ENCODE results near the gene LARGE1. TPM values are rescaled to one million over a fixed set of nuclear protein-coding genes. Genes with fewer than 3 reads are reported as not detected.

Gene LARGE1
- total and polyA plus RNA-seq, 2 of the 13 experiments (the other 11 are each of a cell fraction or from before 2014, with no cell fraction given) = 8.4 to 11.0 TPM

GRCh38 chr22:33393432-33393831 is 526.8 kb downstream of the LARGE1 start:
- Histone ChIP-seq H3K27me3 (ENCODE audit: control insufficient read depth in 1 of 2, insufficient read depth in 2 of 2, low read length in 2 of 2) (no peaks in the 10 kb centered on the region), H3K9me3 (ENCODE audit: low read length) (no peaks in the 10 kb centered on the region), H4K20me1 (ENCODE audit: insufficient read depth, low read length) (no peaks in the 10 kb centered on the region), H3K27ac (ENCODE audit: extremely low read length, insufficient read depth, low read length) (peak overlapping the region; percentile 64), H3K79me2 (ENCODE audit: insufficient read depth, low read length) (no peaks in the 10 kb centered on the region), H2AFZ (ENCODE audit: low read length) (no peak overlapping the region), H3K9ac (ENCODE audit: insufficient read depth, low read depth, low read length) (no peak overlapping the region), H3K4me3 (replicated peaks in 1 of 3; ENCODE audit: insufficient read depth in 1 of 3, low read depth in 2 of 3, low read length in 3 of 3) (0 out of 6 replicates have a peak overlapping the region, but pooled peaks of 1 of the 3 experiments have one; percentile 4), H3K36me3 (replicated peaks in 1 of 2; ENCODE audit: control insufficient read depth in 1 of 2, insufficient read depth in 2 of 2, low read length in 2 of 2) (no peaks in the 10 kb centered on the region), H3K4me2 (ENCODE audit: low read depth, low read length) (peak overlapping the region; percentile 68), H3K4me1 (ENCODE audit: insufficient read depth, low read length) (peaks cover 46% of the 10 kb centered on the region)
- 6% methylated on average over 6 of the region's 6 CpGs for WGBS (ENCODE audit: low lambda C conversion rate)
- ChIA-PET CTCF (ENCODE audit: low intra/inter-chr PET ratio, low total read pairs) (no interaction called here), POLR2A (interaction anchor here (1.1 to 1.9 kb wide), 2 partner anchors 58 to 147 kb away, joined by 3 to 6 read pairs; no protein-coding TSS in a partner anchor)
- ATAC-seq (peak; percentile 86), DNase-seq (ENCODE audit: low spot score) (peak; percentile 58), FAIRE-seq (peak; percentile 86)
- intact Hi-C loops (cut with micrococcal nuclease; ENCODE audit: unreplicated experiment) = no loop called here
- no TSS peak for BruUV-seq (replicated peaks)
- in situ Hi-C loops (cut with HindIII; ENCODE audit: extremely low pct_ligation_motif_present, low pct_unique_long_range_greater_than_20kb) = no loop called here
- no peak for TF ChIP-seq THYN1 (CRISPR knock-in tag; IDR thresholded peaks at IDR 0.05; ENCODE audit: borderline replicate concordance, low read depth)
- no peak for TF ChIP-seq TERF1 (CRISPR knock-in tag; IDR thresholded peaks at IDR 0.05)
- TF ChIP-seq ZFX (CRISPR knock-in tag; IDR thresholded peaks at IDR 0.05; ENCODE audit: low read depth) = no peak
- no peak for TF ChIP-seq AHR (CRISPR knock-in tag; IDR thresholded peaks at IDR 0.05)
- no peak for TF ChIP-seq ZSCAN9 (CRISPR knock-in tag; IDR thresholded peaks at IDR 0.05; ENCODE audit: borderline replicate concordance)
- peak; percentile 43; the same call in 1 of the 2 replicates for TF ChIP-seq ZNF629 (CRISPR knock-in tag; conservative IDR thresholded peaks at IDR 0.05)
- TF ChIP-seq, protein P1, sequence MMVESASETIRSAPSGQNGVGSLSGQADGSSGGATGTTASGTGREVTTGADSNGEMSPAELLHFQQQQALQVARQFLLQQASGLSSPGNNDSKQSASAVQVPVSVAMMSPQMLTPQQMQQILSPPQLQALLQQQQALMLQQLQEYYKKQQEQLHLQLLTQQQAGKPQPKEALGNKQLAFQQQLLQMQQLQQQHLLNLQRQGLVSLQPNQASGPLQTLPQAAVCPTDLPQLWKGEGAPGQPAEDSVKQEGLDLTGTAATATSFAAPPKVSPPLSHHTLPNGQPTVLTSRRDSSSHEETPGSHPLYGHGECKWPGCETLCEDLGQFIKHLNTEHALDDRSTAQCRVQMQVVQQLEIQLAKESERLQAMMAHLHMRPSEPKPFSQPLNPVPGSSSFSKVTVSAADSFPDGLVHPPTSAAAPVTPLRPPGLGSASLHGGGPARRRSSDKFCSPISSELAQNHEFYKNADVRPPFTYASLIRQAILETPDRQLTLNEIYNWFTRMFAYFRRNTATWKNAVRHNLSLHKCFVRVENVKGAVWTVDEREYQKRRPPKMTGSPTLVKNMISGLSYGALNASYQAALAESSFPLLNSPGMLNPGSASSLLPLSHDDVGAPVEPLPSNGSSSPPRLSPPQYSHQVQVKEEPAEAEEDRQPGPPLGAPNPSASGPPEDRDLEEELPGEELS (CRISPR knock-in tag; IDR thresholded peaks at IDR 0.05) = 0 out of 2 replicates have a peak, but pooled peaks have one; percentile 35
- TF ChIP-seq ZNF263 (CRISPR knock-in tag; IDR thresholded peaks at IDR 0.05) = 0 out of 2 replicates have a peak, but pooled peaks have one; percentile 18
- peak; percentile 84 for TF ChIP-seq TEAD3 (CRISPR knock-in tag; optimal IDR thresholded peaks at IDR 0.05; ENCODE audit: borderline replicate concordance)
- no peak for TF ChIP-seq SMARCE1 (IDR thresholded peaks at IDR 0.05; ENCODE audit: borderline replicate concordance)
- TF ChIP-seq ZSCAN12 (CRISPR knock-in tag; IDR thresholded peaks at IDR 0.05) = no peak
- TF ChIP-seq SATB2 (CRISPR knock-in tag; IDR thresholded peaks at IDR 0.05) = no peak
- TF ChIP-seq ZNF224 (CRISPR knock-in tag; IDR thresholded peaks at IDR 0.05) = no peak
- 0 out of 2 replicates have a peak, but pooled peaks have one; percentile 18 for TF ChIP-seq TFDP1 (CRISPR knock-in tag; IDR thresholded peaks at IDR 0.05; ENCODE audit: borderline replicate concordance)
- TF ChIP-seq, protein P2, sequence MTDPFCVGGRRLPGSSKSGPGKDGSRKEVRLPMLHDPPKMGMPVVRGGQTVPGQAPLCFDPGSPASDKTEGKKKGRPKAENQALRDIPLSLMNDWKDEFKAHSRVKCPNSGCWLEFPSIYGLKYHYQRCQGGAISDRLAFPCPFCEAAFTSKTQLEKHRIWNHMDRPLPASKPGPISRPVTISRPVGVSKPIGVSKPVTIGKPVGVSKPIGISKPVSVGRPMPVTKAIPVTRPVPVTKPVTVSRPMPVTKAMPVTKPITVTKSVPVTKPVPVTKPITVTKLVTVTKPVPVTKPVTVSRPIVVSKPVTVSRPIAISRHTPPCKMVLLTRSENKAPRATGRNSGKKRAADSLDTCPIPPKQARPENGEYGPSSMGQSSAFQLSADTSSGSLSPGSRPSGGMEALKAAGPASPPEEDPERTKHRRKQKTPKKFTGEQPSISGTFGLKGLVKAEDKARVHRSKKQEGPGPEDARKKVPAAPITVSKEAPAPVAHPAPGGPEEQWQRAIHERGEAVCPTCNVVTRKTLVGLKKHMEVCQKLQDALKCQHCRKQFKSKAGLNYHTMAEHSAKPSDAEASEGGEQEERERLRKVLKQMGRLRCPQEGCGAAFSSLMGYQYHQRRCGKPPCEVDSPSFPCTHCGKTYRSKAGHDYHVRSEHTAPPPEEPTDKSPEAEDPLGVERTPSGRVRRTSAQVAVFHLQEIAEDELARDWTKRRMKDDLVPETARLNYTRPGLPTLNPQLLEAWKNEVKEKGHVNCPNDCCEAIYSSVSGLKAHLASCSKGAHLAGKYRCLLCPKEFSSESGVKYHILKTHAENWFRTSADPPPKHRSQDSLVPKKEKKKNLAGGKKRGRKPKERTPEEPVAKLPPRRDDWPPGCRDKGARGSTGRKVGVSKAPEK (CRISPR knock-in tag; IDR thresholded peaks at IDR 0.05; ENCODE audit: borderline replicate concordance) = 0 out of 2 replicates have a peak, but pooled peaks have one; percentile 24
- peak; percentile 31; the same call in 1 of the 2 replicates for TF ChIP-seq HDAC2 (CRISPR knock-in tag; IDR thresholded peaks at IDR 0.05)
- TF ChIP-seq ZNF234 (CRISPR knock-in tag; conservative IDR thresholded peaks at IDR 0.05) = no peak
- no peak for TF ChIP-seq ZSCAN30 (CRISPR knock-in tag; IDR thresholded peaks at IDR 0.05)
- TF ChIP-seq ZNF12 (CRISPR knock-in tag; IDR thresholded peaks at IDR 0.05) = no peak
- TF ChIP-seq HMGA1 (CRISPR knock-in tag; conservative IDR thresholded peaks at IDR 0.05) = no peak
